ENCODE data around the gene MUC4. TPM values are rescaled to one million over a fixed set of nuclear protein-coding genes. Genes with fewer than 3 reads are reported as not detected.
"Not testable (repeated sequence)": the region's sequence is repeated elsewhere in the genome, so short reads cannot be mapped to it uniquely, and the experiment has no call there.

The MUC4 gene
- total RNA-seq, 4 donors from 2014 or later: 0.27 TPM; not detected in 3

GRCh38 chr3:195715583-195716266 is 96.0 kb downstream of the MUC4 start:
- in situ Hi-C loops (cut with MboI; ENCODE audit: low sequenced_read_pairs in 4 of 4): loop anchor here in 1 of 4 donors (5.0 kb wide), 1 partner anchor 93 kb away; no protein-coding TSS in a partner anchor
- peak overlapping the region in 3 of 4 donors; percentile 5 to 84 (median 66) for H3K27ac ChIP-seq

GRCh38 chr3:195715134-195715533 is 96.6 kb downstream of the MUC4 start:
- Histone ChIP-seq H3K27ac (peak overlapping the region in 2 of 4 donors; percentile 66 to 84), H3K36me3 (peaks cover 0 to 26% of the 10 kb centered on the region in 2 donors), H3K4me1 (peaks cover 11 to 12% of the 10 kb centered on the region in 2 donors), H3K27me3 (no peaks in the 10 kb centered on the region), H3K4me3 (no peak overlapping the region), H3K9me3 (no peaks in the 10 kb centered on the region)
- DNase-seq: no peak
- in situ Hi-C loops (cut with MboI; ENCODE audit: low sequenced_read_pairs in 4 of 4): loop anchor here in 1 of 4 donors (5.0 kb wide), 1 partner anchor 93 kb away; no protein-coding TSS in a partner anchor
- intact Hi-C loops (cut with DNase I; ENCODE audit: low total_unique reads): no loop called here
- ATAC-seq: no peak
- TF ChIP-seq CTCF (IDR thresholded peaks at IDR 0.05 in 4 of 5, conservative IDR thresholded peaks at IDR 0.05 in 1 of 5) (no peak), POLR2A (IDR thresholded peaks at IDR 0.05) (no peak)

More at GRCh38 chr3:195715583-195716266, 96.0 kb downstream of the MUC4 start:
- H3K9me3 ChIP-seq: no peaks in the 10 kb centered on the region
- ATAC-seq (peak; percentile 65 to 78), DNase-seq (peak; percentile 57 to 64)
- H3K27me3 ChIP-seq: no peaks in the 10 kb centered on the region
- TF ChIP-seq POLR2A (IDR thresholded peaks at IDR 0.05) (peak in 1 of 2 donors; percentile 3), CTCF (IDR thresholded peaks at IDR 0.05 in 4 of 5, conservative IDR thresholded peaks at IDR 0.05 in 1 of 5) (no peak)
- H3K36me3 ChIP-seq: peaks cover 0 to 26% of the 10 kb centered on the region in 2 donors
- peaks cover 11 to 12% of the 10 kb centered on the region in 2 donors for H3K4me1 ChIP-seq
- H3K4me3 ChIP-seq: no peak overlapping the region
- intact Hi-C loops (cut with DNase I; ENCODE audit: low total_unique reads): no loop called here

DNA sequence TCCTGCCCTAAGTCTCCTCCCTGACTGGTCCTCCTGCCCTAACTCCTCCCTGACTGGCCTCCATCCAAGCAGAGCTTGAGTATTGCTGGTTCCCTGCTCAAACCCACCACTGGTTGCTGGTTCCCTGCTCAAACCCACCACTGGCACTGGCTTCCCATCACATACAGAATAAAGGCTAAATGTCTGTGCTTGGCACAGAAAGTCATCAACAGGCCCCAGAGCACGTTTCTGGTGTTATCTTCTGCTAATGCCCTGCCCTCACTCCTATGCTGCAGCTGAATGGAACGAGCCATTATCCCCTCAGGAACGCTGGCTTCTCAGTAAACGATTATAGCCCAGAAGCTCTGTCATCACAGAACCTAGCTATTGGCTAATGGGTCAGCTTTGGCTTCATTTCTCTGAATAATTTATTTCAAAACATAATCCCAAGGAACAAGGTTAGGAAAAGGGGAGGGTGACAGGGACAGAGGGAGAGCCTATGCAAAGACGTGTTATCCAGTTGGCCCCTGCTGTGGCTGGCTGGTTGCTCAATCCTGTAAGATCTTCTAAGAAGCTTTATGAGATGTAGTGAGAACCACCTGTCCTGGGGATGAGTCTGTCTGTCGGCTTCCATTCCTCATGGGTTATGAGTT is 97.2 kb downstream of the MUC4 start:
- peak in 1 of 2 donors; percentile 73 for DNase-seq
- Histone ChIP-seq H3K4me1 (peaks cover 11 to 12% of the 10 kb centered on the region in 2 donors), H3K36me3 (peaks cover 0 to 33% of the 10 kb centered on the region in 2 donors), H3K4me3 (no peak overlapping the region), H3K27me3 (no peaks in the 10 kb centered on the region), H3K9me3 (no peaks in the 10 kb centered on the region), H3K27ac (peak overlapping the region in 1 of 4 donors; percentile 84)
- peak in 1 of 2 donors; percentile 49 for ATAC-seq
- TF ChIP-seq CTCF (IDR thresholded peaks at IDR 0.05 in 4 of 5, conservative IDR thresholded peaks at IDR 0.05 in 1 of 5) (no peak), POLR2A (IDR thresholded peaks at IDR 0.05) (no peak)
- in situ Hi-C loops (cut with MboI; ENCODE audit: low sequenced_read_pairs in 4 of 4): loop anchor here in 1 of 4 donors (5.0 kb wide), 1 partner anchor 92 kb away; no protein-coding TSS in a partner anchor
- intact Hi-C loops (cut with DNase I; ENCODE audit: low total_unique reads): no loop called here

DNA sequence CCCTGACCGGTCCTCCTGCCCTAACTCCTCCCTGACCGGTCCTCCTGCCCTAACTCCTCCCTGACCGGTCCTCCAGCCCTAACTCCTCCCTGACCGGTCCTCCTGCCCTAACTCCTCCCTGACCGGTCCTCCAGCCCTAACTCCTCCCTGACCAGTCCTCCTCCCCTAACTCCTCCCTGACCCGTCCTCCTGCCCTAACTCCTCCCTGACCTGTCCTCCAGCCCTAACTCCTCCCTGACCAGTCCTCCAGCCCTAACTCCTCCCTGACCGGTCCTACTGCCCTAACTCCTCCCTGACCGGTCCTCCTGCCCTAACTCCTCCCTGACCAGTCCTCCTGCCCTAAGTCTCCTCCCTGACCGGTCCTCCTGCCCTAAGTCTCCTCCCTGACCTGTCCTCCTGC is 98.6 kb downstream of the MUC4 start:
- in situ Hi-C loops (cut with MboI; ENCODE audit: low sequenced_read_pairs in 4 of 4); H3K27ac ChIP-seq; DNase-seq; ATAC-seq; H3K4me3 ChIP-seq; H3K27me3 ChIP-seq; H3K9me3 ChIP-seq; intact Hi-C loops (cut with DNase I; ENCODE audit: low total_unique reads): not testable (repeated sequence)
- H3K36me3 ChIP-seq: peaks cover 0 to 46% of the 10 kb centered on the region in 2 donors
- peaks cover 11 to 12% of the 10 kb centered on the region in 2 donors for H3K4me1 ChIP-seq

DNA sequence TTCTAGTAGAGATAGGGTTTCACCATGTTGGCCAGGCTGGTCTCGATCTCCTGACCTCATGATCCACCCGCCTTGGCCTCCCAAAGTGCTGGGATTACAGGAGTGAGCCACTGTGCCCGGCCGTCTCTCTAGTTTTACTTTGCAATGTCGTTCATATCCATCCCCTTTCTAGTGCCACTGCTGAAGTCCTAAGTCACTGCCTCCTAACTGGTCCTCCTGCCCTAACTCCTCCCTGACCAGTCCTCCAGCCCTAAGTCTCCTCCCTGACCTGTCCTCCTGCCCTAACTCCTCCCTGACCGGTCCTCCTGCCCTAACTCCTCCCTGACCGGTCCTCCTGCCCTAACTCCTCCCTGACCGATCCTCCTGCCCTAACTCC is 99.2 kb downstream of the MUC4 start:
- H3K36me3 ChIP-seq: peaks cover 0 to 49% of the 10 kb centered on the region in 2 donors
- H3K27me3 ChIP-seq; H3K27ac ChIP-seq; H3K4me3 ChIP-seq; DNase-seq; intact Hi-C loops (cut with DNase I; ENCODE audit: low total_unique reads); in situ Hi-C loops (cut with MboI; ENCODE audit: low sequenced_read_pairs in 4 of 4); ATAC-seq; H3K9me3 ChIP-seq: not testable (repeated sequence)
- H3K4me1 ChIP-seq: peaks cover 11 to 12% of the 10 kb centered on the region in 2 donors

All from gastrocnemius medialis (tissue), 4 donors.